ENCODE results near the gene MYH11.
"Not testable (repeated sequence)": the region's sequence is repeated elsewhere in the genome, so short reads cannot be mapped to it uniquely, and the experiment has no call there.

The MYH11 gene

DNA sequence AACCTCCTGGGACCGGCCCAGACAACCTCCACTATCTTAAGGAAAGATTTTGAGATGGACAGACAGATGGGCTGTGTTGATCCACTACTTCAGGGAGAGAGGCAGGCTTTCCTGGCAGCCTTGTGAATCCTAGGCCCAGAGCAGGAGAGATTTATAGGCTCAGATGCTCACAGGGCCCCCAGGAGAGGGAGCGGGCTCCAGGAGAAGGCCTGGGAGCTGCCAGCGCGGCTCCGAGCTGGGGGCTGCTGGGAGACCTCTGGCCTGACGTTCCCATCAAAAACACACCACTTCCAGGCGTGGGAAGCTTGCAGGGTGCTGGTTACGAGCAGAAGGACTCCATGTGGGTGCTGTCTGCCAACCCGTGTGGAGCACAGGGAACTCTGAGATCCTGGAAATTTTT is 53.2 kb downstream of the MYH11 start:
- no peak for DNase-seq

DNA sequence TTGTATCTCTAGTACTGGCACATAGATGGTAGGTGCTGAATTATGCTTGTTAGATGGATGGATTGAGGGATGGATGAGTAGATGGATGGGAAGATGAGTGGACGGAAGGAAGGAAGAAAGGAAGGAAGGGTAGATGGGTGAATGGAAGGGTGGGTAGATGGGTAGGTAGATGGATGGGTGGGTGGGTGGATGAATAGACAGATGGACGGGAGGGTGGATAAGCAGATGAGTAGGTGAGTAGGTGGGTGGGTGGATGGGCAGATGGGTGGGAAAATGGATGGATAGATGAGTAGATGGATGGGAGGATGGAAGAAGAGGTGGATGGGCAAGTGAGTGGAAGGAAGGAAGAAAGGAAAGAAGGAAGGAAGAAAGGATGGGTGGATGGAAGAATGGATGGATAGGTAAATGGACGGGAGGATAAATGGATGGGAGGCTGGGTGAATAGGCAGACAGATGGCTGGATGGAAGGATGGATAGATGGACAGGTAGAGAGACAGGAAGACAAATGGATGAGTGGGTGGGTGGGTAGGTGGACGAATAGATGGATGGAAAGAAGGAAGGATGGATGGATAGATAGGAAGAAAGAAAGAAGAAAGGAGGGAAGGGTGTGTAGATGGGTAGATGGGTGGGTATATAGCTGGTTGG is 56.9 kb downstream of the MYH11 start:
- no peak for DNase-seq

DNA sequence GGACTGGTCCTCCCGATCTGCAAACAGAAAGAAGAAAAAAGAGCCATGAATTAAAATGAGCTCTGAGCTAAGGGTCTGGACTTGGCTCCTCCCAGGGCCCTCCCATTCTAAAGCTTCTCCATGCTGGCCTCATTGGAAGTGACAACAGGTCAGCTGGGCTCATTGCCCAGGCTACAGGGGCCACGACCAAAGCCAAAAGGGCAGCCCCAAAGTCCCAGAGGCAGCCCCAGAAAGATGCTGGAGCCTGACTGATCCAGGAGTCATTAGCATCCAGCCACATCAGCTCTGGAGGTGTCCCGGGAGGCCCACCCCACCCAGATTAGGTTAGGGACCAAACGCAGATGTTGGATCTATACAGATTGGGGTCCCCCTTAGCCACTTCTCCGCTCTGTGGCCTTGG is 58.2 kb downstream of the MYH11 start:
- DNase-seq = no peak

DNA sequence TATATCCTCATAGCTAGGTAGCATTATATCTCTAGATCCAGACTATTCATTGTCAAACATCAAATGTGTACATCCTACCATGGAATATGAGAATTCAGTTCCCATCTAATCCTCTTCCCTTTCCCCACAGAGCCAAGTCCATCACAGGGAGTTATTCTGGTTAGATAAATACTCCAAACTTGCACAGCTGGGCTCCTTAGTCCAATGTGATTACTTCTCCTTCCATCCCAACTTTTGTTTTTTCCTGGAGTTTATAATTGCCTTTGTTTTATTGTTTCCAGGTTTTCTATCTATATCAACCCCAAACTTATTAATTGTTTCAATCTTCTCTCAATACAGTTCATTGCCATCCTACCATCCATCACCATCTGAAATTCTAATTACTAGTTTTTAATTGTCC is 59.9 kb downstream of the MYH11 start:
- no peak for DNase-seq

DNA sequence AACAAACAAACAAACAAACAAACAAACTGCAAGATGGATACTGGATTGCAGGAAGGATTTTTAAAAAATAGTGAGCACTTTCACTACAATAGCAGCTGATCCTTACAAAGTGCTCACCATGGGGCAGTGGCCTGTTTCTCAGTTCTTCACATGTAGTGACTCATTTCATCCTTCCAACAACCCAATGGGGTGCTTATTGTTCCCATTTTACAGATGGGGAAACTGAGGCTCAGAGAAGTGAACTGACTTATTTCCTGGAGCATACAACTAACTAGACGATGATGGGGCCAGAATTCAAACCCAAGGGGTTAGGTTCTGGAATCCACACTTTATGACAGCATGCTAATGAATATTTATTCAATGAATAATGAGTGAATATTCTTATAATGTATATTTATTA is 61.2 kb downstream of the MYH11 start:
- DNase-seq = no peak

DNA sequence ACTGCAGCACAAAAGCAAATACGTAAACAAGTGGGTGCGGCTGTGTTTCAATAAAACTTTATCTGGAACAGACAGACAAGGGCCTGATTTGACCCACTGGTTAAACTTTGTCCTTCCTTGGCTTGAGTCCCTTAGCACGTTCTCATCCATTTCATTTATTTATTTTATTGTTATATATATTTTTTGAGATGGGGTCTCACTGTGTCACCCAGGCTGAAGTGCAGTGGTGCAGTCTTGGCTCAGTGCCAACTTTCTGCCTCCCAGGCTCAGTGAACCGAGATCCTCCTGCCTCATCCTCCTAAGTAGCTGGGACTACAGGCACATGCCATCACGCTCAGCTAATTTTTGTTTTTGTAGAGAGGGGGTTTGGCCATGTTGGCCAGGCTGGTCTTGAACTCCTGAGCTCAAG is 64.3 kb downstream of the MYH11 start:
- no peak for DNase-seq

DNA sequence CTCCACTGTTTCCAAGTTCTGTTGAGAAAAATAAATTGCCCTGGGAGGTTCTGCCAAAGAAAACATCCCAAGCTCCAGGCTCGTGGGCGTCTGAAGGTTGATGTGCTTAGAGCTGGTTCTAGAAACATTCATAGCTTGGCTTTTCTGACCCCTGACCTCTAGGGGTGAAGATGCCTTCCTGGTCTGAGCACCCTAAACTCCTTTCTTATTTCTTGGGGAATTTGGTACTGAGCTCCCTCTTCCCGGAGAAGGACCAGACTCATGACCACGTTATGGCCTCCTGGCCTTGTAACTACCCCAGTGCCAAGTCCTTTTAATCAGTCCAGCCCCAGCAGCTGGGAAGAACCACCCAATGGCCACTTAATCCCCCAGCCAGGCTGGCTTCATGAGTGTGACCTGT is 66.4 kb downstream of the MYH11 start:
- no peak for DNase-seq

DNA sequence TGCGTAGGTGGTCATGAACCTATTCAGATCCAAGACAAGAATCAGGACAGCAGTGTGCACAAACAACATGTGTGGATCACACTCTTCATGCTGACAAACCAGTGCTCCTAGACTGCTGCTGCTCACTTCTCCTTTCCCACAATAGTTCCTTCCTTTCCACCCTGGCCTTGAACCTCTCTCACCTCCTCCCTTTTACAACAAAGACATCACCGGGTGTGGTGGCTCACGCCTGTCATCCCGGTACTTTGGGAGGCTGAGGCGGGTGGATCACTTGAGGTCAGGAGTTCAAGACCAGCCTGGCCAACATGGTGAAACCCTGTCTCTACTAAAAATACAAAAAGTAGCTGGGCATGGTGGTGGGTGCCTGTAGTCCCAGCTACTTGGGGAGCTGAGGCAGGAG is 67.0 kb downstream of the MYH11 start:
- DNase-seq = not testable (repeated sequence)

DNA sequence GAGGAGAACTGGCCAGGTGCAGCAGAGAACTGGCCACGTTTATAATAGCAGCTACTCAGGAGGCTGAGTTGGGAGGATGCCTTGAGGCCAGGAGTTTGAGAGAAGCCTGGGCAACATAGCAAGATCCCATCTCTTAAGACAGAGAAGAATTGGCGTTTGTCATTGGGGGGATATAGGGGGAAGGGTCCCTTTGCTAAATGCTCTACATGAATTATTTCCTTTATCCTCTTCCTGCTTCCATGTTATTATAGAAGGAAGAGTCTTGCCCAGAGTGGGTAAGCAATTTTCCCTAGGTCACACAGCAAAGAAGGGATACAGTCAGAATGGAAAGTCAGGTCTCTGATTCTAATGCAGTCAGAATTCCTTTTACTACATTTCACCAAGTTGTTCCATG is 68.0 kb downstream of the MYH11 start:
- no peak for DNase-seq

DNA sequence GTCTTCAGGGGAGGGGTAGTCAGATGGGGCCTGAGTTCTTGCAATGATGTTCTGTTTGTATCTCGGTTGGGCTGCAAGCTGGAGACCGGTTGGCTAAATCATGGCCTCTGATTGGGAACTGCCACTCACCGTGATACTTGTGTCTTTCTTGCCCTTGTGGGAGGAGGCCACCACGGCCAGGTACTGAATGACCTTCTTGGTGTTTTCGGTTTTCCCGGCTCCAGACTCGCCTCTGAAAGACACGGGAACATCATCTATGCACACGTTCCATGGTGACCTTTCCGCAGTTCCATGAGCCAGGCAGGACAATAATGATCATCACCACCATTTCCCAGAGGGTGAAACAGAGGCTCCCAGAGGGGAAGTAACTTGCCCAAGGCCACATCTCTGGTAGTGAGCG is 70.3 kb downstream of the MYH11 start:
- DNase-seq = no peak

DNA sequence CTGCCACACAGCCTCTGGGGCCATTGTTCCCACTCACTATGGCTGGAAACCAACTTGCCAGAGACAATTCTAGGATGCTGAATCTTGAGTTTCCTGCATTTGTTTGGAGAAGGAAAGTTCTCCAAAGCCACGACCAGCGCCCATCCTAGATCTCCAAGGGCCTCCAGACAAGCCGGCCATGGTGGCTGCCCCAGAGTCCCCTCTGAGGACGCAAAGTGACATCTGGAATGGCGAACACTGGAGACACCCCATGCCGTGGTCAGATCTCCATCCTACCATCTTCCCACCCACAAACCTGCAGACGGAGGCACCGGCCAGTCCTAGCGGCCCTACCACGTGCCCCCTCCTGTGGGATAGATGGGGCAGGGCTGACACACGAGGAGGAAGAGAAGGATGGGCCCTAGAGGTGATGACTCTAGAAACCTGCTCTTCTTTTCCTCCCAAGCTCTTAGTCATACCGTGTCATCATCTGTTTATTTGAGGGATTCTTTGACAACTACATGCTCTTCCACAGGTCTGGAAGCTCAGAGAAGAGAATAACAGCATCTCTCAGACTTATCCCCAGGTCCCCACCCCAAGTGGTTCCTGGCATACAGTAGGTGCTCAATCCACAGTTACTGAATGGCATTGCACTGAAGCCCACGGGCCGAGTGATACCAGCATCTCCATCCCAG is 71.3 kb downstream of the MYH11 start:
- no peak for DNase-seq

DNA sequence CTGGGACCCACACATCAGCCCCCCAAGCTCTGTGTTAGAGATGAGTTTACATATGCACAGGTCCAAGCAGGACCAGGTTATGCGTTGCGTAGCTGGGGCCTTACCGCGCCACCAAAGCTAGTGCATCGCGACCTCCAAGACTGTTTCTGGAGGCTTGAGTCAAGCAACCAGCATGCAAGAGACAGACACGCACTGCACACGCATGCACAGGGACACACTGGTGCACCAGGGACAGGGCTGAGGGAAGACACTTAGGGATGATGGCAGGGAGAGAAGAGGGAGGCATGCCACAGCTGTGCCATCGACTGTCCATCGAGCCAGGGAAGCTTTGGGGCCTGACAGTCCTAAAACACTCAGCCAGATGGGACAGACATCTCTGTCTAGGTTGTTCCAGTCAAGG is 72.8 kb downstream of the MYH11 start:
- DNase-seq = no peak

DNA sequence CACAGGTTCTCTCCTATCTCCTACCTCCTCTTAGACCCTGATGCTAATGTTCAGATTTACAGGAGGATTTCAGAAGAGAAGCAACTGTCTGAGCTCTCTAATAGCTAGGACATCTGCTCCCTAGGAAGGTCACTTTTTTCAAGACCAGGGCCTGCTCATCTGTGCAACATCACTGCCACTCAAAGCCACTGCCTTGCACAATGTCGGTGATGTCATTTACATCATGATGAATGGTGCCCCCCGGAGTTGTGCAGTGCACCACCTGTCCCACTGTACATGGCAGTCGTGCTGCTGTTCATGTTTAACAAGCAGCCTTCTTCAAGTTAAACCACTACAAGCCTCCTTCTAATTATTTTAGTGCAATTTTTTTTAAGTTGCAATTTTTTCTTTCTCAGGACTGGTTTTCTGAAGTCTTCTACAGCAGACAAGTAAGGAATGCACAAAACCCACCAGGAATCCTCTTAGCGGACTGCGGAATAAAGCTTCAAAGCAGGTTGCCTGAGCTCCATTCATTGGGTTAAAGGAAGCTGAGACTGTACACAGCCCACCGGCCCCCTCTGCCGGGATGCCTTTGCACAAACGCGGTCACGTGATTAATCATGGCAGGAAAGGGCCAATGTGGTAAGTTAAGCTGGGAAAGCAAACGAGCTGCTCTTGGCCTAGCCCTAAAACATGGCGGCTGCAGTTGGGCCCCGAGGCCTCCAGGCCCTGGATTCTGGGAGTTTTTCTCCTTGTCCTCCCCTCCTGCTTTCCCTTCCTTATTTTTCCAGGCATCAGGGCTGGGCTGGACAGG is 74.1 kb downstream of the MYH11 start:
- no peak for DNase-seq

DNA sequence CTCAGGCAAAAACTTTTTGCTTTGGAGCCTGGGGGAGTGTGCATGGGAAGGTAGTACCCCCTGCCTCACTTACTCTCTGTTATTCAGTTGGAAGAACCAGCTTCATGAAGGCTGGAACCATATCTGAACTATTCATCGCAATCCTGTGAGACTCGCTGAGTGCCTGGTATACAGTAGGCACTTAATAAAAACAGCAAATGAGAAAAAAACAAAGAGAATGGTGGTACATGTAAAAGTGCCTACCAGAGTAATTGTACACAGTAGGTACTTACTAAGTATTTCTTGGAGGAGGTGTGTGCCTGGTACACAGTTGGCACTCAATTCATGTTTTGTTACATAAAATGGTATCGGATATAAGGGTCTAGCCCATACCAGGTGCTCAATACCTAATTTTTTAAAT is 75.2 kb downstream of the MYH11 start:
- no peak for DNase-seq

DNA sequence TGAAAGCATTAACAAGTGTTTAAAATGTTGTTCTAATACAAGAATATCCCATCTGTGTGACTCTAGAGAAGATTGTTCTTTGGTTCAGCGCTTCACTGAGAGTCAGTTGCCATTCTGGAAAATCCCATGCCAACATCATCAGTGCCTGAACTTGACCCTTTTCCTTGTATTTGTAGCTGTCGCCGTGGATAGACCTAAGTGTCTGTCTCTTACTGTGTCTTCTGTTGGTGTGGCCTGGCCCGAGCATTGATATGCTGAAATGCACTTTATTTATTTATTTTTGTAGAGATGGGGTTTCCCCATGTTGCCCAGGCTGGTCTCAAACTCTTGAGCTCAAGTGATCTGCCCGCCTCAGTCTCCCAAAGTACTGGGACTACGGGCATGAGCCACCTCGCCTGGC is 76.0 kb downstream of the MYH11 start:
- no peak for DNase-seq

DNA sequence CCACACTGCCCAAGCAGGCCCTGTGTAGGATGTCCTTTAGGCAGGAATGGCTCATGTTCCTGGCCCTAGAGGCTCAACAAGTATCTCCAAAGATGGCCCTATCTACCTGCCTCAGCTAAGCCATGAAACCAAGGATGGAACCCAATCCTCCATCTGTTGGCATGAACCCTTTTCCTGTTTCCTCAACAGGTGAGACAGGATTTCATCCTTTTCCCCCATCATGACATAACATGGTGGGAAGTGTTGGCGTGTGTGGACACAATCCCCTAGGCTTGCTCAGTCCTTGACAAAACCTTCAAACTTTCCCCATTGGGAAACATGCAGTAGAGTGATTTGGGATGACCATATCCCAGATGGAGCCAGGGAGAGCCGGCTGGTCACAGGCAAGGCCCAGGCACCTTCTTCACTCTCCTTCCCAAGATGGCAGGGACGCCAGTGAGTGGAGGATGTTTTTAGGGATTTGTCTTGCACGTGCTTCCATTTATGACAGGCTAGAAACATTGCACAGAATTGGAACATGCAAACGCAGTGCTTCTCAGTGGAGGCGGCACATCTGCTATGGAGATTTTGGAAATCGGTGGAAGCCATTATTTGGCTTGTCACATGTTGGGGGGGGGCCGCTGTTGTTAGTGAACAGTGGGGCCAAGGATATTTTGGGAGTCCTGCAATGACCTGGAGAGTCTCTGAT is 77.0 kb downstream of the MYH11 start:
- DNase-seq = no peak

DNA sequence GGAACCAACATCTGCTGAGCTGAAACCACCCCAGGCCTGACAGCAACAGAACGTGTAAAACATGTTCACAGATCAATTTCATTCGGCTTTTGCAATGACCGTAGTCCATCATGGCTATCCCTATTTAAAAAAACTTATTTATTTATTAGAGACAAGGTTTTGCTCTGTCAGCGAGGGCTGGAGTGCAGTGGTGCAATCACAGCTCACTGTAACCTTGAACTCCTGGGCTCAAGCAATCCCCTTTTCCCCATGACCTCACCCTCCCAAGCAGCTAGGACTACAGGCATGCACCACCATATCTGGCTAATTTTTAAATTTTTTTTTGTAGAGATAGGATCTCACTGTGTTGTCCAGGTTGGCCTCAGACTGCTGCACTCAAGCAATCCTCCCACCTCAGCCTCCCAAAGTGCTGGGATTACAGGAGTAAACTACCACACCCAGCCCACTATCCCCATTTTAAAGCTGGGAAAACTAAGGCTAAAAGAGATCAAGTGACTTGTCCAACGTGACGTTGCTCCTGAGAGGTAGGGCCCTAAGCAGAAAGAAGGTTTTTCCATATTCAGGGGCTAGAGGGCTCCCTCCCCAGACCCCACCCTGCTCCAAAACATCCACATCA is 77.7 kb downstream of the MYH11 start:
- DNase-seq = no peak

DNA sequence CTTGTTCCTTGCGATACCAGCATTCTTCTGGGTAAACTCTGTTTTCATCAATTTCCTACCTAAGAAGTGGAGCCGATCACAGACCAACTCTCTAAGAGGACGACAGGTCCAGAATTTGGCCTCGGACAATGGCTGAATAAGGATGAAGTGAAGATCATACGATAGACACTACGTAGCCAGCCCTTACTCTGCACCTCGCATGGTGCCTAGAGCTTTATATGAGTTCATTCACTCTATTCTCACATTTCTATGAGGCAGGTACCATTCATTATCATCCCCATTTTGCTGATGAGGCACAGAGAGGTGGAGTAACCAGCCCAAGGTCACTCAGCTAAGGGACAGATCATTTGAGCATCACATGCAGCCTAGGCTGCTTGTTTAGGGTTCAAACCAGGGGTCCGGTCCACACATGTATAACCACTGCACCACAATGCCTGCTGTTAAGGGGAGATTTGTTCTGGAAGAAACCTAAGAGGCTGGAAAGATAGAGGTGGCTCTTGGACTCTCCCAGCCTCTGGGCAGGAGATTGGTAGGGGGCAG is 78.6 kb downstream of the MYH11 start:
- DNase-seq = no peak

DNA sequence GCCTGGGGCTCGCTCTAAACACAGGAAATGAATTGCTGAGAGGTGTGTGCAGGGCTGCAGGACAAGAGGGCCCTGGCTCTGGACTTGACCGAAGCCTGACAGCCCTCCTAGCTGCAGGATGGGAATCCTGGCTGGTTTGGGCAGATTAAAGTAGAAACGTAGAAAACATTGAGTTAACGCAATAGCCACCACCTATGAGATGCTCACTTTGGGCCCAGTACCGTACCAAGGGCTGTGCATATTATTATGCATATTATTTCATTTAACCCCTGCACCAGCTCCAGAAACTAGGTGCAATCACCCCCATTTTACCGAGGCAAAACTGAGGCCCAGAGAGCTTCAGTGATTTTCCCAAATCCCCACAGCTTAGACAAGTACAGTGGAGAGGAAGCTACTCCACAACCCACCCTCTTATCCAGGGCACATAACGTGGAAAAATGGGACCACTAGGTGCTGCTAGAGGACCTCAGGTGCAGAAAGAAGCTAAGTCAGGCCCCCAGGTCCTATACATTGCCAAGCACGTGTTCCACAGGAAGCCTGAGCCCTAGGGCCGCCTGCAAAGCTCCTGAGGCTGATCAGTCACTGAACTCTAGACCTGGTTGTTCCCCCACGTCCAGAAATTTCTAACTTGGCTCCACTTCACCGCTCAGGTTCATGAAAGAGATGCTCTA is 79.2 kb downstream of the MYH11 start:
- DNase-seq = no peak

DNA sequence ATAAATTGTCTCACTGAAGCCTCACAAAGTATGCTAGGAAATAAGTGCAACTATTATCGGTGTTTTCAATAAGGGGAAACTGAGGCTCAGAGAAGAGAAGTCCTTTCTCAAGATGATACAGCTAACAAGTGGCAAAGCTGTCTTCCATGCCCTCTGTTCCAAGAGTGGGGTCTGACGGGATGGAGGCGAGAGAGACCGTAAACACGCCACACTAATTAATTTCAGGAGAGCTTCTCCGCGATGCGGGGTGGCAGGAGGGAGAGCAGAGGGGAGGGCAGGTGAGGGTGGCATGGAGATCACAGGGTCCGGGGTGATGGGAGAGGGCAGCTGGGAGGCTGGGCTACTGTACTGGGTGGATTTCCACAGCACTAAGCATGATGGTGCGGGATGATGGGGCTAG is 80.3 kb downstream of the MYH11 start:
- no peak for DNase-seq

DNA sequence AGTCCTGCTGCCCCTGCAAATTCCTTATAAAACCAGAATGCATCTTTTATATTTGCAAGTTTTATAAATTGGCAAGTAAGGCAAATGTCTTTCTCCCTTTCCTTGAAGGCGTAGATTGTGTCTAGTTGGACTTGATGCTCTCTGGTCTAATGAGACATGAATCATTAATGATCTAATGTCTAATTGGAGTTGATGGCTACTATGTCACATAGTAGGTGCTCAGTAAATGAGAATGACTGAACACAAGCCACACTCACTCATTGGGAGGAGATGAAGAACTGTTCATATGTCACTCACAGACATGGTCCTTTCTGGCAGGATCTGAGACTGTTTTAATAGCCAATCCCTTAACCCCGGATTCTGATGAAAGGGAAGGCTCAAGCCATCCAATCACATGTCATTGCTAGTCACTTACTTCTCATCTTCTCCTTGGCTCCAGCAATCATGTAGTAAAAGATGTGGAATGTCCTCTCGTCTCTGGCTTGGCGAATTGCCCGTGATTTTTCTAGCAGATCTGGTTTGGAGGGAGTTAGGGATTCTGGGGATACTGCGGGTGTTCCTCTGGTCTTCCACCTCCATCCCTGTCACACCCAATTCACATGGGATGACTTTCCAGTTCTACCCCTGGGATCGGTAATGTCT is 81.0 kb downstream of the MYH11 start:
- no peak for DNase-seq

DNA sequence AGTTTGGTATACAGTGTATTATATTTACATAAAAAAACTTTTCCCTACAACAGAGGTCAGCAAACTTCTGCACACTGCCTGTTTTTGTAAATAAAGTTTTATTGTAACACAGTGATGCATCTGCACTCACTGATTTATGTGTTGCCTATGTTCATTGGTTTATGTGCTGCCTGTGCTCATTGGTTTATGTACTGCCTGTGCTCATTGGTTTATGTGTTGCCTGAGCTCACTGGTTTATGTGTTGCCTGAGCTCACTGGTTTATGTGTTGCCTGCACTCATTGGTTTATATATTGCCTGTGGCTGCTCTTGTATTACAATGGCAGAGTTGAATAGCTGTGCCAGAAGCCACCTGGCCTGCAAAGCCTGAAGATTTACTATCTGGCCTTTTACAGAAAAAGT is 81.6 kb downstream of the MYH11 start:
- DNase-seq = no peak
